HEK293 (cell line): ENCODE measurements around the gene MTHFD1L.
A peak's percentile ranks its signal among the peaks of the same experiment; 100 is the strongest.

Experiments used
- AEBP2 ChIP-seq: fragments of 450-650 bp; formaldehyde crosslinking; IDR thresholded peaks from 2 replicates; pipeline ENCODE4 v1.5.1; 2016; ENCODE audit warnings: missing biosample characterization, missing genetic modification characterization, borderline replicate concordance
- EGR2 ChIP-seq: fragments of 450-650 bp; formaldehyde crosslinking; IDR thresholded peaks from 2 replicates; pipeline ENCODE4 v1.5.1; 2016; ENCODE audit warnings: low read depth, missing biosample characterization, missing genetic modification characterization
- GLI2 ChIP-seq: fragments of 450-650 bp; formaldehyde crosslinking; IDR thresholded peaks from 2 replicates; pipeline ENCODE4; 2017; ENCODE audit warnings: missing biosample characterization, missing genetic modification characterization, low read depth, borderline replicate concordance
- KLF10 ChIP-seq: fragments of 450-650 bp; IDR thresholded peaks from 2 replicates; pipeline ENCODE4 v1.5.1; 2018; ENCODE audit warnings: missing biosample characterization, mild to moderate bottlenecking, missing genetic modification characterization
- ZBTB11 ChIP-seq: fragments of 450-650 bp; formaldehyde crosslinking; conservative IDR thresholded peaks from 2 replicates; pipeline ENCODE4 v1.5.1; 2016; ENCODE audit warnings: low read depth, missing biosample characterization, missing genetic modification characterization
- ZBTB21 ChIP-seq: fragments of 450-650 bp; formaldehyde crosslinking; IDR thresholded peaks from 2 replicates; pipeline ENCODE4 v1.5.1; 2017; ENCODE audit warnings: missing biosample characterization, missing genetic modification characterization
- ZFP41 ChIP-seq: fragments of 450-650 bp; formaldehyde crosslinking; IDR thresholded peaks from 2 replicates; pipeline ENCODE4 v1.5.1; 2016; ENCODE audit warnings: missing biosample characterization, missing genetic modification characterization, borderline replicate concordance
- ZNF16 ChIP-seq: fragments of 450-650 bp; formaldehyde crosslinking; IDR thresholded peaks from 2 replicates; pipeline ENCODE4 v1.5.1; 2016; ENCODE audit warnings: low read depth, missing biosample characterization, missing genetic modification characterization
- ZNF184 ChIP-seq: fragments of 450-650 bp; IDR thresholded peaks from 2 replicates; pipeline ENCODE4 v1.5.1; 2018; ENCODE audit warnings: missing biosample characterization, mild to moderate bottlenecking, missing genetic modification characterization
- ZNF302 ChIP-seq: fragments of 450-650 bp; formaldehyde crosslinking; IDR thresholded peaks from 2 replicates; pipeline ENCODE4 v1.5.1; 2016; ENCODE audit warnings: missing biosample characterization, missing genetic modification characterization, low read depth
- ZNF362 ChIP-seq: fragments of 450-650 bp; formaldehyde crosslinking; IDR thresholded peaks from 2 replicates; pipeline ENCODE4 v1.5.1; 2016; ENCODE audit warnings: missing biosample characterization, missing genetic modification characterization
- ZNF394 ChIP-seq: fragments of 450-650 bp; formaldehyde crosslinking; IDR thresholded peaks from 2 replicates; pipeline ENCODE4 v1.5.1; 2016; ENCODE audit warnings: missing biosample characterization, missing genetic modification characterization, mild to moderate bottlenecking, moderate library complexity, borderline replicate concordance
- ZNF416 ChIP-seq: fragments of 450-650 bp; formaldehyde crosslinking; IDR thresholded peaks from 2 replicates; pipeline ENCODE4 v1.5.1; 2016; ENCODE audit warnings: missing biosample characterization, missing genetic modification characterization
- ZNF423 ChIP-seq: fragments of 450-650 bp; formaldehyde crosslinking; IDR thresholded peaks from 2 replicates; pipeline ENCODE4 v1.5.1; 2016; ENCODE audit warnings: missing biosample characterization, missing genetic modification characterization
- ZNF518A ChIP-seq: fragments of 450-650 bp; formaldehyde crosslinking; conservative IDR thresholded peaks from 2 replicates; pipeline ENCODE4 v1.5.1; 2016; ENCODE audit warnings: low read depth, missing biosample characterization, missing genetic modification characterization
- ZNF549 ChIP-seq: fragments of 450-650 bp; IDR thresholded peaks from 2 replicates; pipeline ENCODE4 v1.5.1; 2018; ENCODE audit warnings: missing biosample characterization, missing genetic modification characterization, mild to moderate bottlenecking, inconsistent platforms, moderate library complexity
- ZNF558 ChIP-seq: fragments of 450-650 bp; formaldehyde crosslinking; IDR thresholded peaks from 2 replicates; pipeline ENCODE4 v1.5.1; 2016; ENCODE audit warnings: missing biosample characterization, missing genetic modification characterization
- ZNF580 ChIP-seq: fragments of 450-650 bp; formaldehyde crosslinking; IDR thresholded peaks from 2 replicates; pipeline ENCODE4 v1.5.1; 2016; ENCODE audit warnings: missing biosample characterization, missing genetic modification characterization
- ZNF600 ChIP-seq: fragments of 450-650 bp; formaldehyde crosslinking; IDR thresholded peaks from 2 replicates; pipeline ENCODE4 v1.5.1; 2016; ENCODE audit warnings: missing biosample characterization, missing genetic modification characterization
- ZNF621 ChIP-seq: fragments of 450-650 bp; formaldehyde crosslinking; IDR thresholded peaks from 2 replicates; pipeline ENCODE4 v1.5.1; 2017; ENCODE audit warnings: missing biosample characterization, missing genetic modification characterization
- ZNF677 ChIP-seq: fragments of 450-650 bp; IDR thresholded peaks from 2 replicates; pipeline ENCODE4 v1.5.0; 2018; ENCODE audit warnings: missing biosample characterization, mild to moderate bottlenecking, missing genetic modification characterization, moderate library complexity
- ZNF792 ChIP-seq: fragments of 450-650 bp; formaldehyde crosslinking; IDR thresholded peaks from 2 replicates; pipeline ENCODE4 v1.5.1; 2016; ENCODE audit warnings: missing biosample characterization, missing genetic modification characterization
- ZSCAN16 ChIP-seq: fragments of 450-650 bp; formaldehyde crosslinking; IDR thresholded peaks from 2 replicates; pipeline ENCODE4 v1.5.1; 2016; ENCODE audit warnings: missing biosample characterization, missing genetic modification characterization
- ZSCAN30 ChIP-seq: fragments of 450-650 bp; IDR thresholded peaks from 2 replicates; pipeline ENCODE4 v1.5.1; 2018; ENCODE audit warnings: missing biosample characterization, mild to moderate bottlenecking, missing genetic modification characterization, moderate library complexity
- ZSCAN5A ChIP-seq: fragments of 450-650 bp; formaldehyde crosslinking; IDR thresholded peaks from 2 replicates; pipeline ENCODE4 v1.5.1; 2016; ENCODE audit warnings: missing biosample characterization, missing genetic modification characterization

The MTHFD1L gene

GRCh38 chr6:150865406-150866146, at the start of gene MTHFD1L (continued):
- TF ChIP-seq ZNF184 (tag by site-specific recombination) (no peak), ZNF792 (no peak), ZFP41 (tag by site-specific recombination) (no peak), ZSCAN5A (no peak), ZNF362 (no peak), ZSCAN16 (tag by site-specific recombination) (no peak), ZNF621 (tag by site-specific recombination) (no peak), ZBTB11 (tag by site-specific recombination) (no peak), ZNF518A (tag by site-specific recombination) (no peak), ZBTB21 (tag by site-specific recombination) (no peak), AEBP2 (no peak), GLI2 (tag by site-specific recombination) (no peak), ZNF302 (tag by site-specific recombination) (no peak), ZNF16 (tag by site-specific recombination) (no peak), ZNF677 (tag by site-specific recombination) (no peak), ZNF394 (no peak; the same call in 1 of the 2 replicates), ZSCAN30 (peak; percentile 78; the same call in 1 of the 2 replicates), ZNF423 (tag by site-specific recombination) (no peak; the same call in 1 of the 2 replicates), ZNF549 (tag by site-specific recombination) (no peak), ZNF416 (tag by site-specific recombination) (no peak), ZNF600 (tag by site-specific recombination) (peak; percentile 74), ZNF558 (tag by site-specific recombination) (no peak; the same call in 1 of the 2 replicates), ZNF580 (no peak; the same call in 1 of the 2 replicates), KLF10 (tag by site-specific recombination) (no peak; the same call in 1 of the 2 replicates), EGR2 (tag by site-specific recombination) (no peak)
